HL-60/S4 (cell line): Measurements from ENCODE around the gene RAB30.

ENCODE experiments used
- in situ Hi-C: fragments of 300-500 bp; cut with MboI; formaldehyde crosslinking; loops from 2 replicates; pipeline ENCODE4 v1.14.3; 2022; ENCODE audit warnings: low sequenced_read_pairs

RAB30 gene

GRCh38 chr11:83072350-83073242, 899 bp upstream of the RAB30 start:
- in situ Hi-C loops: loop anchor here (10.0 kb wide), 1 partner anchor 62 kb away; no protein-coding TSS in a partner anchor

- in situ Hi-C loops: loop anchor here (10.0 kb wide), 1 partner anchor 64 kb away; no protein-coding TSS in a partner anchor
These were observed 748 bp downstream of the RAB30 start for GRCh38 chr11:83070731-83071566.

GRCh38 chr11:83070044-83070701, 1.5 kb downstream of the RAB30 start:
- in situ Hi-C loops: loop anchor here (10.0 kb wide), 1 partner anchor 65 kb away; no protein-coding TSS in a partner anchor

GRCh38 chr11:83069441-83070043, 2.2 kb downstream of the RAB30 start:
- in situ Hi-C loops: loop anchor here (10.0 kb wide), 1 partner anchor 65 kb away; no protein-coding TSS in a partner anchor

GRCh38 chr11:83068568-83068967, 3.1 kb downstream of the RAB30 start:
- in situ Hi-C loops: no loop called here

DNA sequence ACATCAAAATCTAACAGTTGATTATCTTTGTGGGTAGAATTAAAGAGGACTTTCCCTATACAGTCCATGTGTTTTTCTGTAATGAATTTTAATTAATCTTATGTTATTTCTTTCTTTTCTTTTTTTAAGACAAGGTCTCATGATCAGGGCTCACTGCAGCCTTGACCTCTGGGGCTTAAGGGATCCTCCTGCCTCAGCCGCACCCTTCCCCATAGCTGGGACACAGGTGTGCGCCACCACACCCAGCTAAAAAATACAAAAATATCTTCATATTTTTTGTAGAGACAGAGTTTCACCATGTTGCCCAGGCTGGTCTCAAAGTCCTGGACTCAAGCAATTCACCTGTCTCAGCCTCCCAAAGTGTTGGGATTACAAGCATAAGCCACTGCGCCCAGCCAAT, 7.7 kb downstream of the RAB30 start:
- in situ Hi-C loops: no loop called here

DNA sequence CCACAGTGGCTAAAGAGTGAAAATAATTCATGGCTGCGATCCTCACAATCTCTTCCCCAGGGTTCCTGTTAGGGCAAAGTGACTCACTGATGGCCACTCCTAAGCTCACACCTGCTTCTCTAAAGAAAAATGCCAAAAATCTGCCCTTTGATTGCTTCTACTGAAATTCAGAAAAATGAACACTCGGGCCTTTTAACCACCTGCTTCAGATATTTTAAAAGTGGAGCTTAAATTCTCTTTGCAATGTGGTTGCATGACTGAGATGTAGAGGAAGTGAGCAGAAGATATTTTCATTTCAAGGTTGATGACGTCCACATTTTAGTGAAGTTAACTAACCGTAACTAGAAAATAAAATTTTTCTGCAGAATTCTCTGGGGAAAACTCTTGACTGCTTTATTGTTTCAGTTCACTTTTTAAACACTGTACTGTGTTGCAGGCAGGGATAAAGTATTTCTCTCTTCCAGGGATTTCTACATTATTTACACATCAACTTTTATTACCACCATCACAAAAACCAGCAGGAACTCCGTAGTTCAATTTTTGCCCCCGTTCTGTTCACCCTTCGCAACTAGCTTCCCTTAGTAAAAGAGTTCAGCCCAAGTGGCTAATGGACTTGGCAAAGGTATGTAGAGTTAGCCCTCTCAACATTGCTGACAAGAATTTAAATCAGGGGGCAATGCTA, 8.5 kb downstream of the RAB30 start:
- in situ Hi-C loops: no loop called here

DNA sequence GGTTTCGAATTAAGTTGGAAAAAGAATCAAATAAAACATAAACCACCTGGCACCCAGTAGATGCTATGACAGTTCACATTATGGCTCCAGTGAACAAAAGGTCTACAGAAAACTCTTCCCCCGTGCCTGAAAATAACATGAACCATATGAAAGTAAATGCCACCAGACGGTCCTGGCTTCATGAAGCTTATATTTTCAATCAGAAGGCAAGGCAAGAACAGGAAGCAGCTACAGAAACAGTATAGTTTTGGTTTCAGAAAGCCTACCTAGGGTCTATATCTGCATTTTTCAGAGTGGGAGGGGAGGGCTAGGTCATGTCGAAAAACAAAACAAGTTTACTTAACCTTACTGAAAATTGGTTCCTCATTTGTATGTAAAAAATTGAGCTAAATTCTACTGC, 9.8 kb downstream of the RAB30 start:
- in situ Hi-C loops: no loop called here

DNA sequence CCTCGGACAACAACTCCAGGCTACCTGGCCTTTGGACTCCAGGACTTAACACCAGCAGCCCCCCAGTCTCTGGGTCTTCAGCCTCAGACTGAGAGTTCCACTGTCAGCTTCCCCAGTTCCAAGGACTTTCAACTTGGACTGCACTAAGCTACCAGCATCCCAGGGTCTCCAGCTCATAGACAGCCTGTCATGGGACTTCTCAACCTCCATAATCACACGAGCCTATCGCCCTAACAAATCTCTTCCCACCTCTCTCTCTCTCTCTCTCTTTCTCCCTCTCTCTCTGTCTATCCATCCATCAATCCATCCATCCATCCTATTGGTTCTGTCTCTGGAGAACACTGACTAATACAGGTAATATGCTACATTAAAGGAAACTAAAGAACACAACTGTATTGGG, 10.7 kb downstream of the RAB30 start:
- in situ Hi-C loops: no loop called here

DNA sequence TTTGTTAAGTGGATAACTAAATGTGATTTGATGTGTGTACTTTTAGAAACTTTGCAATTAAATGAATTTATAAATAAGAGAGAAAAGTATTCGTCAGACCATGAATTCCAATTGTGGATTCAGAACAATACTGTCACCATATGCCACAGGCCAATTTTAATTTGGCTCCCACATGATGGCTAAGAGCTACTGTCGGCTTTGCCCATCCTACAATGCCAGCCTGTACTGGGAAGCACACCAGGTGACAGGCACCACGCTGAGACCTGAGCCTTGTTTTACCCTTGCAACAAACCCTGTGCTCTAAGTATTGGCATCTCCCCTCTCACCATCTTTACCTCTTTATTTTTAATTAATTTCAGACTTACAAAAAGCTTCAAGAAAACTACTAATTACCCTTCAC, 14.0 kb downstream of the RAB30 start:
- in situ Hi-C loops: no loop called here

- in situ Hi-C loops: no loop called here
These were observed 15.1 kb downstream of the RAB30 start for GRCh38 chr11:83056611-83057010.

DNA sequence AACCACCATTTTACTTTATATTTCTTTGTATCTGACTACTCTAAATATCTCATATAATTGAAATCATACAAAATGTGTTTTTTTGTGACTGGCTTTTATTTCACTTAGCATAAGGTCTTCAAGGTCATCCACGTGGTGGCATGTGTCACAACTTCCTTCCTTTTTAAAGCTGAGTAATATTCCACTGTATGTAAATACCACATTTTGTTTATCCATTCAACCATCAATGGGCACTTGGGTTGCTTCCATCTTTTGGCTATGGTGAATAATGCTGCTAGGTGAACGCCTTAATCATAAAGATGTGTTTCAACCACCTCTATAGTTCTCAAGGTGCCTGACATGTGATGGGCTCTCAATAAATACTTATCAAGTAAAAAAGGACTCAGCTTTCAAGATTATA, 15.5 kb downstream of the RAB30 start:
- in situ Hi-C loops: no loop called here

DNA sequence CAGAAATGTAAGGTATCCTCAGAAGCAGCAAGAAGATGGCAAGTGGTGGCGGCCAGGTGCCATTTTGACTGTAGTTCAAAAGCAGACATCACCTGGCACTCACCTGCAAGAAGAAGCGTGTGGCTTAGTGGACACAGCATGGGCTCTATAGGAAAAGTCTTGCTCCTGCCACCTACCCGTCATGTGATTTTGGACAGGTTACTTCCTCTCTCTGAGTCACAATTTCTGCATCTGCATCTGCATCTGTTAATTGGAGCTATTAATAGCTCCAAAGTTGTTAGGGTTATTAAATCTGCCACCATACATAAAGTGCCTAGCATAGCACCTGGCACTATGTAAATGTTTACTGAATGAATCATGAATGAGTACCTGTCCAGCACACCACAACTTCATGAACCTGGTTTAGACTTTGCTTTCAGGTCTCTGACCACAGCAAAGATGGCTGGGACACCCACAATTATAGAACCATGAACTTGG, 16.8 kb downstream of the RAB30 start:
- in situ Hi-C loops: no loop called here

GRCh38 chr11:83054001-83054400, 17.7 kb downstream of the RAB30 start:
- in situ Hi-C loops: no loop called here

DNA sequence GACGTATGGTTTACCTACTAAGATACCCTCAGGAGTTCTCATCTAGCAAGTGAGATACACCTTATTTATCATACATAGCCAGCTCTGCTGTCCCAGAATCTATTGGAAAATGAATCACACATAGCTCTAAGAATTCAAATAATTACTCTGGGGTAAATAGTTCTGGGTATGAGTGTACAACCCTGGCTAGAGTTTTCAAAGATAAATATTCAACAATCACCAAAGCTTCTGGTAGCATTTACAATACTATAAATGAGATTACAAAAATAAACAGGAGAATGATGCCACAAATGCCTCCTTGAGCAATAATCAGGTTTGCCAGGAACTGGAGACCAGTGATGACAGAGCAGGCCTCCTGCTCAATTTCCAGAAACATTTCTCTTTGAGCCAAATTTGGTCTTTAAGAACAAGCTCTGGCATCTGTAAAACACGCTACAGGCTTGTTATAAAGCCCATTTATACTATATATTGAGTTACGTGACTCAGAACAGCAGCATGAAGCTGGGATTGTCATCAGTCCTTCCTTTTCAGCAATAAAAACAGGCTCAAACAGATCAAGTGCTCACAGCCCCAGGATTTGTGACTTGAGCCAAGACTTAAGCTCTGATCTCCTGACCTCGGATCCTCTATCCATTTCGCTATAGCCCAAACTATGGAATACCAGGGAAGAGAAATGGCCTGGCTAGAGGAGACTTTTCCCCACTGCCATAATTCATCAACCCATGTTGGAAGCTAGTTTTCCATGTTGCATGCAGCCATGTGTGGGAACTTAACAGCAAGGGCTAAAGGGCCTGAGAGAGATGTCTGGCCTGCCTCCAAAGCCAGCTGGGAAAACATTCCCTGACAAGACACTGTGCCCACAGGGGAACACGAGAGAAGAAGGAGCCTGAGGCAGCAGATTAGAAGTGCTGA, 19.7 kb downstream of the RAB30 start:
- in situ Hi-C loops: no loop called here

- in situ Hi-C loops: no loop called here
These were observed 24.0 kb downstream of the RAB30 start for GRCh38 chr11:83047515-83048225.

- in situ Hi-C loops: no loop called here
These were observed 25.0 kb downstream of the RAB30 start for GRCh38 chr11:83046621-83047172.
